LHCN-M2 (cell line): ENCODE results near the gene CEP295NL. TPM values are rescaled to one million over a fixed set of nuclear protein-coding genes. Genes with fewer than 3 reads are reported as not detected.

ENCODE experiments used
- total RNA-seq: library from RNA; depleted of rRNA; stranded (reverse); fragments of >200 nt; gene quantifications from 2 replicates; pipeline ENCODE4 v1.2.3, GENCODE V29; 2014; rRNA removed

CEP295NL gene
- total RNA-seq, 1 experiment from 2014 or later, result 0.17 TPM

Other genes starting within 250 kb of the CEP295NL start
- gene CYTH1, start 120.9 kb downstream of the CEP295NL start, total RNA-seq, result 24.9 and 26.1 TPM in 2 replicates
- 21.4 and 21.6 TPM in 2 replicates for gene USP36, start 62.4 kb downstream of the CEP295NL start, total RNA-seq
- 94.7 and 127 TPM in 2 replicates for gene TIMP2, start 22.2 kb upstream of the CEP295NL start, total RNA-seq
- gene LGALS3BP, start 76.7 kb upstream of the CEP295NL start, total RNA-seq, result 331 and 403 TPM in 2 replicates
- gene CANT1, start 106.6 kb upstream of the CEP295NL start, total RNA-seq, result 75.5 and 77.2 TPM in 2 replicates
- 5.7 and 6.7 TPM in 2 replicates for gene C1QTNF1, start 121.0 kb upstream of the CEP295NL start, total RNA-seq
- 7.6 and 11.7 TPM in 2 replicates for gene ENGASE, start 171.6 kb upstream of the CEP295NL start, total RNA-seq